ENCODE data around the gene HK1.

DNA sequence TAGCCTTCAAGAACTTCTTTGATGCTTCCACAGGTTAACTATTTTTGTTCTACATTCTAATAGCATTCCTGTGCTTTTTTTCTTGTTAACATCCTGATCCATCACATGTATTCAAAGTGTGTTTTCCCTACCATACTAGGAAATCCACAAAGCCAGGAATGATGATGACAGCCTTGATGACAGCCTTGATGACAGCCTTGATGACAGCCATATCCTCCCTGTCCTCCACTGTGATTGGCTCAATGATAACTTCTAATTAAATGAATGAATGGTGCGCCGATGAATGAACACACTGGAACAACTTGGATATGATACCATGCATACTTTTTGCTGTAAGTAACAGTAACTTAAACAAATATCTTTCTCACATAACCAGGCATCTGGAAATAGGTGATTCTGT, 146.7 kb downstream of the HK1 start:
- TF ChIP-seq, protein P1, sequence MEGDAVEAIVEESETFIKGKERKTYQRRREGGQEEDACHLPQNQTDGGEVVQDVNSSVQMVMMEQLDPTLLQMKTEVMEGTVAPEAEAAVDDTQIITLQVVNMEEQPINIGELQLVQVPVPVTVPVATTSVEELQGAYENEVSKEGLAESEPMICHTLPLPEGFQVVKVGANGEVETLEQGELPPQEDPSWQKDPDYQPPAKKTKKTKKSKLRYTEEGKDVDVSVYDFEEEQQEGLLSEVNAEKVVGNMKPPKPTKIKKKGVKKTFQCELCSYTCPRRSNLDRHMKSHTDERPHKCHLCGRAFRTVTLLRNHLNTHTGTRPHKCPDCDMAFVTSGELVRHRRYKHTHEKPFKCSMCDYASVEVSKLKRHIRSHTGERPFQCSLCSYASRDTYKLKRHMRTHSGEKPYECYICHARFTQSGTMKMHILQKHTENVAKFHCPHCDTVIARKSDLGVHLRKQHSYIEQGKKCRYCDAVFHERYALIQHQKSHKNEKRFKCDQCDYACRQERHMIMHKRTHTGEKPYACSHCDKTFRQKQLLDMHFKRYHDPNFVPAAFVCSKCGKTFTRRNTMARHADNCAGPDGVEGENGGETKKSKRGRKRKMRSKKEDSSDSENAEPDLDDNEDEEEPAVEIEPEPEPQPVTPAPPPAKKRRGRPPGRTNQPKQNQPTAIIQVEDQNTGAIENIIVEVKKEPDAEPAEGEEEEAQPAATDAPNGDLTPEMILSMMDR (IDR thresholded peaks at IDR 0.05): no peak
- TF ChIP-seq POLR2A (IDR thresholded peaks at IDR 0.05): no peak

All from adrenal gland (tissue), 5 donors.